ENCODE measurements around the gene PTPRN2.

PTPRN2 gene

GRCh38 chr7:157827863-157828160, 759.8 kb downstream of the PTPRN2 start:
- CTCF ChIA-PET = no interaction called here
- TF ChIP-seq, protein P1, sequence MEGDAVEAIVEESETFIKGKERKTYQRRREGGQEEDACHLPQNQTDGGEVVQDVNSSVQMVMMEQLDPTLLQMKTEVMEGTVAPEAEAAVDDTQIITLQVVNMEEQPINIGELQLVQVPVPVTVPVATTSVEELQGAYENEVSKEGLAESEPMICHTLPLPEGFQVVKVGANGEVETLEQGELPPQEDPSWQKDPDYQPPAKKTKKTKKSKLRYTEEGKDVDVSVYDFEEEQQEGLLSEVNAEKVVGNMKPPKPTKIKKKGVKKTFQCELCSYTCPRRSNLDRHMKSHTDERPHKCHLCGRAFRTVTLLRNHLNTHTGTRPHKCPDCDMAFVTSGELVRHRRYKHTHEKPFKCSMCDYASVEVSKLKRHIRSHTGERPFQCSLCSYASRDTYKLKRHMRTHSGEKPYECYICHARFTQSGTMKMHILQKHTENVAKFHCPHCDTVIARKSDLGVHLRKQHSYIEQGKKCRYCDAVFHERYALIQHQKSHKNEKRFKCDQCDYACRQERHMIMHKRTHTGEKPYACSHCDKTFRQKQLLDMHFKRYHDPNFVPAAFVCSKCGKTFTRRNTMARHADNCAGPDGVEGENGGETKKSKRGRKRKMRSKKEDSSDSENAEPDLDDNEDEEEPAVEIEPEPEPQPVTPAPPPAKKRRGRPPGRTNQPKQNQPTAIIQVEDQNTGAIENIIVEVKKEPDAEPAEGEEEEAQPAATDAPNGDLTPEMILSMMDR (IDR thresholded peaks at IDR 0.05; ENCODE audit: insufficient read depth, low read length, missing control alignments) = no peak
- no peak for DNase-seq (ENCODE audit: low read depth, low spot score)
- H3K4me3 ChIP-seq (ENCODE audit: low read depth, low read length) = no peak overlapping the region
- POLR2A ChIA-PET = no interaction called here

- POLR2A ChIA-PET = no interaction called here
- CTCF ChIA-PET = no interaction called here
- no peak overlapping the region for H3K4me3 ChIP-seq (ENCODE audit: low read depth, low read length)
- DNase-seq (ENCODE audit: low read depth, low spot score) = no peak
- TF ChIP-seq, protein P1 (IDR thresholded peaks at IDR 0.05; ENCODE audit: insufficient read depth, low read length, missing control alignments) = no peak
Observed at GRCh38 chr7:157827045-157827862, 760.4 kb downstream of the PTPRN2 start.

DNA sequence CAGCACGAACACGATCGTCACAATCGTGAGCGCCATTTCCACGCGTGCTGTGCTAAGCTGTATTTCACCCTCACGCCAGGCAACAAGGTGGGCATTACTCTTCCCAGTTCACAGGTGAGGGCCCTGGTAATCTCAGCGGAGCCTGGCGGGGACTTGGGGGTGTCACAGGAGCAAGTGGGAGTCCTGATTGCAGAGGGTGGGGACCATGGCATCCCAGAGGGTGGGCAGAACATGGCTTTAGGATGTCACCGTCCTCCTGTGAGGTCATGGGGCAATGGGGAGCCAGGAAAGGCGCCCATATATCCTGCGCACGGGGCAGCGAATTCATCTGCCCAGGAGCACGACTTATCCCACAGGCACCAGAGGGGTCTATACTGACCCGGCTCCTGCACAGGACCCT, 761.1 kb downstream of the PTPRN2 start:
- DNase-seq (ENCODE audit: low read depth, low spot score) = no peak
- CTCF ChIA-PET = no interaction called here
- TF ChIP-seq, protein P1 (IDR thresholded peaks at IDR 0.05; ENCODE audit: insufficient read depth, low read length, missing control alignments) = no peak
- POLR2A ChIA-PET = no interaction called here
- no peak overlapping the region for H3K4me3 ChIP-seq (ENCODE audit: low read depth, low read length)

DNA sequence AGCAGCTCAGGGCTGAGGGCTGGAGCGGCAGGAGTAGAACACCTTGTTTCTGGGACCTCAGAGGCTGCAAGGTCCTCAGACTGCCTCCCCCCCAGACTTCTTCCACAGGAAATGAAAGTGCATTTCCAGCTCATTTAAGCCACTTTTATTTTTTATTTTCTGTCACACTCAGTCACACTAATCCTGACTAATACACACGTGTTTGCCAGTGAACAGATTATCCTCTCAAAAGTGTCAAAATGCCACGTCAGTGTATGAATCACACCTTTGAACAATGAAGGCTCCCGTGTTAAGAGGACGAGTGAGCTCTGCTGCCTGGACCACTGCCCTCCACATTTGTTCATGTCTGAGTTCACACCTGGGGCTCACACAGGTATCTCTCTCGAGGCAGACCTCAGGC, 762.3 kb downstream of the PTPRN2 start:
- POLR2A ChIA-PET = no interaction called here
- H3K4me3 ChIP-seq (ENCODE audit: low read depth, low read length) = no peak overlapping the region
- DNase-seq (ENCODE audit: low read depth, low spot score) = no peak
- TF ChIP-seq, protein P1 (IDR thresholded peaks at IDR 0.05; ENCODE audit: insufficient read depth, low read length, missing control alignments) = no peak
- CTCF ChIA-PET = no interaction called here

GRCh38 chr7:157824819-157825121, 762.9 kb downstream of the PTPRN2 start:
- ChIA-PET CTCF (no interaction called here), POLR2A (no interaction called here)
- TF ChIP-seq, protein P1 (IDR thresholded peaks at IDR 0.05; ENCODE audit: insufficient read depth, low read length, missing control alignments) = no peak
- H3K4me3 ChIP-seq (ENCODE audit: low read depth, low read length) = no peak overlapping the region
- no peak for DNase-seq (ENCODE audit: low read depth, low spot score)

GRCh38 chr7:157824011-157824818, 763.4 kb downstream of the PTPRN2 start:
- CTCF ChIA-PET = no interaction called here
- POLR2A ChIA-PET = no interaction called here
- no peak for DNase-seq (ENCODE audit: low read depth, low spot score)
- H3K4me3 ChIP-seq (ENCODE audit: low read depth, low read length) = no peak overlapping the region
- TF ChIP-seq, protein P1 (IDR thresholded peaks at IDR 0.05; ENCODE audit: insufficient read depth, low read length, missing control alignments) = no peak

All from AG04449 (cell line).